Muscle of leg (tissue), 11 donors: ENCODE results near the gene CUX1. TPM values are rescaled to one million over a fixed set of nuclear protein-coding genes. Genes with fewer than 3 reads are reported as not detected.

Experiments used
- DNase-seq: peaks from one replicate; pipeline ENCODE4 v3.0.0; 2013
- H3K27ac ChIP-seq: one replicate; pipeline ENCODE4 v1.5.1; 2013; ENCODE audit warnings: mild to moderate bottlenecking, low read length, control low read depth
- H3K27me3 ChIP-seq: one replicate; pipeline ENCODE4 v1.6.1; 2013; ENCODE audit warnings: low read length; ENCODE audit not compliant: control insufficient read depth, insufficient read depth
- H3K36me3 ChIP-seq: one replicate; pipeline ENCODE4 v1.6.1; 2013; ENCODE audit warnings: low read length; ENCODE audit not compliant: control insufficient read depth, insufficient read depth
- H3K4me1 ChIP-seq: one replicate; pipeline ENCODE4 v1.6.1; 2013; ENCODE audit warnings: low read length; ENCODE audit not compliant: control insufficient read depth, insufficient read depth
- H3K4me3 ChIP-seq: one replicate; pipeline ENCODE4 v1.5.1; 2013; ENCODE audit warnings: low read length, control low read depth
- H3K9me3 ChIP-seq: replicated peaks from 2 replicates; pipeline ENCODE4 v1.6.1; 2013; ENCODE audit warnings: low read depth, low read length; ENCODE audit not compliant: control insufficient read depth
- WGBS: methylation state at CpG from one replicate; pipeline ENCODE4 v1.1.5; 2013; ENCODE audit warnings: missing lambda C conversion rate; ENCODE audit not compliant: insufficient coverage; 5-methylcytosine and 5-hydroxymethylcytosine counted together
- polyA plus RNA-seq, 8 donors: library from polyadenylated mRNA; unstranded; fragments of 120-200 nt; gene quantifications; one replicate each; pipeline versions ENCODE4 v1.2.1 to v1.2.3, GENCODE V29; 2013; ENCODE audit warnings: inconsistent platforms in 1 of 8, low replicate concordance in 1 of 8; ENCODE audit not compliant: insufficient read length in 8 of 8, insufficient read depth in 1 of 8
- total RNA-seq: library from RNA; stranded (reverse); fragments of 120-200 nt; gene quantifications from one replicate; pipeline ENCODE4 v1.2.4, GENCODE V29; 2013

Gene CUX1
- total and polyA plus RNA-seq, 9 donors: 29.4 to 46.9 (median 40.8) TPM

DNA sequence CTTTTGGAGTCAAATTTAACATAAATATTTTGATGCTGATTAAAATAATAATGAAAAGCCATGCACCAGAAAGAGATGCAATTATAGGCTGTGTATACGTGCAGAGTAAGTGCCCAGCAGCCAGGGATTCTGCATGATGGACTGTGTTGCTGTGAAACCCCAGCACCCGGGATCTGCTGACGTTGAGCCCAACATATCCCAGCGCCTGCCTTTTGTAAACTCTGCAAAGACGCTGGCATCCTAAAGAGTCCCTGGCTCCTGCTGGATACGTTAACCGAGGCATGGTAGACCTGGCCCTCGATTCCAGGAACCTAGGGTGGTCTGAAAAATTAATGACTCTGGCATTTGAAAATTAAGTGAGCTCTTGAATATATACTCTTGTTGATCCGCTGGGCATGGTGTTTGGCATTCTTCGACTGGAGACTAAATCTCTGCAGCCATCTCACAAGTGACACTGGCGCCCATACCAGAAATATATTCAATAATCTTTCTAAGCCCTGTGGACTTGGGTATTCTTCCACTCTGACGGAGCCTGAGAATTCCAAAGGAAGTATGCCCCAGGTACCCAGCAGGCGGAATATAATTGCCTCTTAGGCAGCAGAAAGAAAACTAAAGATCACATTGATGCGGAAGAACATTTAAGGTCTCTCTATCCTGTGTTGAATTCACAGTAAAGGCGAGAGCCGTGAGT lies 278.0 kb downstream of the CUX1 start:
- Histone ChIP-seq H3K4me3 (no peak overlapping the region), H3K36me3 (peaks cover 9% of the 10 kb centered on the region), H3K27ac (no peak overlapping the region), H3K4me1 (no peaks in the 10 kb centered on the region), H3K9me3 (no peaks in the 10 kb centered on the region), H3K27me3 (no peaks in the 10 kb centered on the region)
- no peak for DNase-seq
- WGBS: 86% methylated on average over 16 of the region's 16 CpGs

DNA sequence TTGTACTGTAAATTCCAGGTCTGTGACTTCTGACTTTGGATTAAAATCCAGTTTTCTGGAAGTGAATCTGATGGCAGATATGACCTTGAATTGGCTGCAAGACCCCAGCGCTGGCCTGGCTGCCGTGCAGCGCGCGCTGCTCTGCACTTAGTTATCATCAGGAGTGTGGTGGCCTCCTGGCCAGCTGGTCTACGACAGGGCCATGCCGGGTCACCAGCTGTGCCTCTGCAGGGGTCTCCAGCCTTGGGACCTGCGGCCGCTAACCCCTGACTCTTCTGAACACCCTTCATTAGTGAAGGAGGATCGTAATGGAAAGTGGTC lies 278.5 kb downstream of the CUX1 start:
- 84% methylated on average over 5 of the region's 10 CpGs for WGBS
- no peak overlapping the region for H3K4me3 ChIP-seq
- no peak for DNase-seq
- H3K4me1 ChIP-seq: no peaks in the 10 kb centered on the region
- H3K9me3 ChIP-seq: no peaks in the 10 kb centered on the region
- no peak overlapping the region for H3K27ac ChIP-seq
- peaks cover 12% of the 10 kb centered on the region for H3K36me3 ChIP-seq
- H3K27me3 ChIP-seq: no peaks in the 10 kb centered on the region

DNA sequence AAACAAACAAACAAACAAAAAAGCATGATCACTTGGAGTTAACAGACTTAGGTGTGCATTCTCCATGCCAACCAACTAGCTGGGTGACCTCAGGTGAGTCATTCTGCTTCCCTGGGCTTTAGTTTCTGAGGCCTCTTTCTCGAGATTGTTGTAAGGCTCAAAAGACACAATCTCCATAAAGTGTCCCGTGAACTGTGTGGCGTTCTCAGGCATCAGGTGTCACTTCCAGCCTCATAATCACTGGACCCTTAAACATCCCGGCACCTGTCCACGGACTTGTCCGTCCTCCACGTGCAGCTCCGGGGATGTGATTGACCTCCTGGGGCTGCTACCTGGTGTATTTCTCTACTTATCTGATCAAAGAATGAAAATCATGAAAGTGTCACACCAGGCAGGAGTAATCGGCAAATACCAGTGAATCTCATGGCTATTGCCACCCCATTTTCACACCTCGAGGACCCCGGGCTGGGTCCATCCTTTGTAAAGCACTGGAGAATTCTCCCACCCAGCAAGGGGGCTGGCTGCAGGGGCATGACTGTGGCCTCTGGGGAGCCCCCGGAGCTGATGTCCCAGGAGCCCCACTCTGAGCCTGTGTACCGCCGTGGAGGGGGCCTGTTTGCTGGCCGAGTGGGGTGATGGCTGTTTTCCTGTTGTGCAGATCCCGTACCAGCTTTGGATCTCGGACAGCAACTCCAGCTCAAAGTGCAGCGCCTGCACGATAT lies 279.4 kb downstream of the CUX1 start:
- Histone ChIP-seq H3K4me3 (no peak overlapping the region), H3K9me3 (no peaks in the 10 kb centered on the region), H3K27ac (no peak overlapping the region), H3K4me1 (no peaks in the 10 kb centered on the region), H3K36me3 (peaks cover 18% of the 10 kb centered on the region), H3K27me3 (no peaks in the 10 kb centered on the region)
- no peak for DNase-seq
- WGBS: 63% methylated on average over 9 of the region's 19 CpGs

DNA sequence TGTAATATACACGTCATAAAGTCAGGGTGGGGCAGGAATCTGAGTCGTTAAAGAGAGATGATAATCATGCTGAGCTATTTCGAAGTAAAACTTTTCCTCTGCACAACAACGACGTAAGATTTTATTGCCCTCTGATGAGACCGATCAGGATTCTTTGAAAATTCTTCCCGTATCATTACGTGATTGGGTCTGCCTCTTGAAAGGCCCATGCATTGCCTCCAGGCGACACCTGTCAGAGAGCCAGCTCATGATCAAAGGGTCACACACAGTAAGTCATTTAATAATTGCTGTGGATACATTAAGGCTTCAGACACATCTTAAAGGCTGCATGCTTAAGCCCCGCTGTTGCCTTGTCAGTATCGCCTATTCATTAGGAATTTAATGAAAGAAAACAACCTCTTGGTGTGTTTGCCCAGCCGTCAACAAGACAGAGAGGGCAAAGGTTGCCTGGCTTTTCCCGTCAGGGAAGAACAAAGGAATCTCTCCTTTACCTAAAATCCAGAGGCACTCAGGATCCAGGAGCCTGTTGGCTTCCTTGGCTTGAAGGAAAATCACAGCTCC lies 280.3 kb downstream of the CUX1 start:
- WGBS: 90% methylated on average over 3 of the region's 13 CpGs
- Histone ChIP-seq H3K4me3 (no peak overlapping the region), H3K36me3 (peaks cover 26% of the 10 kb centered on the region), H3K27ac (no peak overlapping the region), H3K9me3 (no peaks in the 10 kb centered on the region), H3K4me1 (no peaks in the 10 kb centered on the region), H3K27me3 (no peaks in the 10 kb centered on the region)
- no peak for DNase-seq

DNA sequence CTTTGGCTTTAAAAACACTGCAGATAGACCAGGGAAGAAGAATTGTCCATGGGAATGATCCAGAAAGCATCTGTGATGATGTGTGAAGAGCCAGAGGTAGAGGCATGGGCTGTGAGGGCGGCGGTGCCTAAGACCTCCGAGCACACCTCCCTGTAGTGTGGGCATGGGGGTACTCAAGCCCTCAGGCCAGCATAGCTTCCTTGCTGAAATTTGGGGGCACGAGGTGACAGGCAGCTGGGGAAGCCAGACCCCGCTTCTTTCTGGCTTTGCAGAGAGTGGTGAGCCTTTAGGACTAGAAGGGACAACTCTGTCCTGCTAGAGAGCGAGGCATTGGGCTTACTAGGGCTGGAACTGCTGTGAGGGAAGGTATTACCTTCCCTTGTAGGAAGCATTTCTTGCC lies 281.6 kb downstream of the CUX1 start:
- Histone ChIP-seq H3K9me3 (no peaks in the 10 kb centered on the region), H3K36me3 (peaks cover 32% of the 10 kb centered on the region), H3K27ac (no peak overlapping the region), H3K4me3 (no peak overlapping the region), H3K4me1 (no peaks in the 10 kb centered on the region), H3K27me3 (no peaks in the 10 kb centered on the region)
- no peak for DNase-seq
- WGBS: 95% methylated on average over 6 of the region's 6 CpGs

DNA sequence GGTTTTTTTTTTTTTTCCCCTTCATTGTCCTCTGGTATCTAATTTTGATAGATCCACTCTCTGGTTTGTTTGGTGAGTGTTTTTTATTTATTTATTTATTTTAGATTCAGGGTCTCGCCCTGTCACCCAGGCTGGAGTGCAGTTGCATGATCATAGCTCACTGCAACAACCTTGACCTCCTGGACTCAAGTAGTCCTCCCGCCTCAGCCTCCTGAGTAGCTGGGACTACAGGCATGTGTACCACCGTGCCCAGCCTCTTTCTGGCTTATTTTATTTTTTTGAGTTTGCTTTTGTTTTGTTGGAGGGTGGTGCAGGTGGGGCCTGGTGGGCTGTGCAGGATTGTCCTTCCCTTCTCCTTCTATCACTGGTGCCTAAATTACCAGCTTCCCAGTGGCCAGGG lies 282.0 kb downstream of the CUX1 start:
- H3K4me3 ChIP-seq: no peak overlapping the region
- H3K36me3 ChIP-seq: peaks cover 37% of the 10 kb centered on the region
- H3K27ac ChIP-seq: no peak overlapping the region
- H3K9me3 ChIP-seq: no peaks in the 10 kb centered on the region
- no peaks in the 10 kb centered on the region for H3K27me3 ChIP-seq
- no peak for DNase-seq
- WGBS: no CpG with 5 or more reads among the region's 3 CpGs
- H3K4me1 ChIP-seq: no peaks in the 10 kb centered on the region

DNA sequence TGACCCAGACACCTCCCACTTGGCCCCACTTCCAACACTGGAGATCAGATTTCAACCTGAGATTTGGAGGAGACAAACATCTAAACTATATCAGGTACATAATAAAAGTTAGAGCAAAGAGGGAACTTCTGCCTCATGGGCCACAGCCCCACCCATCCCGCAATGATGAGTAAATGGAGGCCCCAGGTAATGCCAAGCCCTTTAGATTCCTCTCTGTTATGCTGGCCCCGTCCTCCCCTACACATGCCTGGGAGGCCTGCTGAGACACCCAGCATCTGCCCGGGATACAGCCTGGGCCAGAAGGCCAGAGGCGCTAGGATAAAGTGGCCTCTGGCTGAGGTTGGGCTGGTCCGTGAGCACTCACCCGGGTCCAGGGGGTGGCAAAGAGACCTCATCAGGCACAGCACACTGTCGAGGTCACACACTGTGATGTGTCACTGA lies 283.7 kb downstream of the CUX1 start:
- no peak overlapping the region for H3K27ac ChIP-seq
- 82% methylated on average over 5 of the region's 7 CpGs for WGBS
- DNase-seq: no peak
- H3K4me3 ChIP-seq: no peak overlapping the region
- no peaks in the 10 kb centered on the region for H3K9me3 ChIP-seq
- H3K27me3 ChIP-seq: no peaks in the 10 kb centered on the region
- H3K4me1 ChIP-seq: no peaks in the 10 kb centered on the region
- H3K36me3 ChIP-seq: peaks cover 43% of the 10 kb centered on the region

- H3K27me3 ChIP-seq: no peaks in the 10 kb centered on the region
- WGBS: 91% methylated on average over 11 of the region's 11 CpGs
- H3K4me3 ChIP-seq: no peak overlapping the region
- H3K9me3 ChIP-seq: no peaks in the 10 kb centered on the region
- DNase-seq: no peak
- H3K27ac ChIP-seq: no peak overlapping the region
- H3K4me1 ChIP-seq: no peaks in the 10 kb centered on the region
- peaks cover 46% of the 10 kb centered on the region for H3K36me3 ChIP-seq
Measured at GRCh38 chr7:102101926-102102325, 284.5 kb downstream of the CUX1 start.

DNA sequence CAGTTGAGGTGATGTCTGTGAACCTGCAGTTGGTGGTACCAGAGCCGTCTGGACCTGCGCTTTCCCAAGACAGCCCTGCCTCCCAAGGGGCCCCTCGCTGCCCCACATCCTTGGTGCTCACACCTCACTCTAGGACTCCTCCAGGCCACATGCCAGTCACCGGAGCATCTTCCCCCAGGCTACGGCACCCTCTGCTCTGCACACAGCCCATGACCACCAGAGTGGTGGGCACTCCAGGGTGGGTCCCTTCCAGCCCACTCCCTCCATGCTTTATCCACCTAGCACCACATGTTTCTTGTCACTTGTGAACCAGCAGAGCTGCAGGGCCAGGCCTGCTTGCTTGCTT lies 285.6 kb downstream of the CUX1 start:
- Histone ChIP-seq H3K27me3 (no peaks in the 10 kb centered on the region), H3K27ac (no peak overlapping the region), H3K4me3 (no peak overlapping the region), H3K4me1 (no peaks in the 10 kb centered on the region), H3K9me3 (no peaks in the 10 kb centered on the region), H3K36me3 (peaks cover 44% of the 10 kb centered on the region)
- no peak for DNase-seq
- WGBS: 95% methylated on average over 2 of the region's 5 CpGs

GRCh38 chr7:102104245-102104644 lies 286.8 kb downstream of the CUX1 start:
- DNase-seq: no peak
- H3K4me3 ChIP-seq: no peak overlapping the region
- H3K27ac ChIP-seq: no peak overlapping the region
- no peaks in the 10 kb centered on the region for H3K4me1 ChIP-seq
- 92% methylated on average over 4 of the region's 5 CpGs for WGBS
- H3K36me3 ChIP-seq: peaks cover 37% of the 10 kb centered on the region
- H3K9me3 ChIP-seq: no peaks in the 10 kb centered on the region
- no peaks in the 10 kb centered on the region for H3K27me3 ChIP-seq
